ENCODE data around the gene MROH2A.

MROH2A gene

DNA sequence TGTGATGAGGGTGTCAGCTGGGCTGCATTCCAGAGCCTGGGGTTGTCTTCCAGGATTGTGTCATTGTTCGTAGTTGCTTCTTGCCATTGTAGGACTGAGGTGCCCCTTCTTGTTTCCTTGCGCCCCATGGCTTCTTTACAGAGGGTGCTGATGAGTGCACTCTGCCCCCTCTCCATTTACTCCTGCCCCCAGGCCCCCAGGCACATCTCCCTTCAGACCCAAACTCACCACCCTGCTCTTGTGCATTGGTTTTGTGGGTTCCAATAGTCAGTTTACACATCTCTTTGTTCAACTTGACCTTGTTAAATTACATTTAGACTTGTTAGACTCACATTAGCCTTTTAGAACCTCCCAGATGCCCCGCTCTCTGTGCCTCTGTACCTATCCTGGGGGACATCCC, 43.1 kb downstream of the MROH2A start:
- TF ChIP-seq, protein P1, sequence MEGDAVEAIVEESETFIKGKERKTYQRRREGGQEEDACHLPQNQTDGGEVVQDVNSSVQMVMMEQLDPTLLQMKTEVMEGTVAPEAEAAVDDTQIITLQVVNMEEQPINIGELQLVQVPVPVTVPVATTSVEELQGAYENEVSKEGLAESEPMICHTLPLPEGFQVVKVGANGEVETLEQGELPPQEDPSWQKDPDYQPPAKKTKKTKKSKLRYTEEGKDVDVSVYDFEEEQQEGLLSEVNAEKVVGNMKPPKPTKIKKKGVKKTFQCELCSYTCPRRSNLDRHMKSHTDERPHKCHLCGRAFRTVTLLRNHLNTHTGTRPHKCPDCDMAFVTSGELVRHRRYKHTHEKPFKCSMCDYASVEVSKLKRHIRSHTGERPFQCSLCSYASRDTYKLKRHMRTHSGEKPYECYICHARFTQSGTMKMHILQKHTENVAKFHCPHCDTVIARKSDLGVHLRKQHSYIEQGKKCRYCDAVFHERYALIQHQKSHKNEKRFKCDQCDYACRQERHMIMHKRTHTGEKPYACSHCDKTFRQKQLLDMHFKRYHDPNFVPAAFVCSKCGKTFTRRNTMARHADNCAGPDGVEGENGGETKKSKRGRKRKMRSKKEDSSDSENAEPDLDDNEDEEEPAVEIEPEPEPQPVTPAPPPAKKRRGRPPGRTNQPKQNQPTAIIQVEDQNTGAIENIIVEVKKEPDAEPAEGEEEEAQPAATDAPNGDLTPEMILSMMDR (IDR thresholded peaks at IDR 0.05; ENCODE audit: low read depth, low read length): no peak
- TF ChIP-seq EZH2phosphoT487 (IDR thresholded peaks at IDR 0.05; ENCODE audit: low read depth): no peak
- Histone ChIP-seq H3K27ac (ENCODE audit: low read length) (no peak overlapping the region), H3K9me3 (ENCODE audit: insufficient read depth, low read length) (no peaks in the 10 kb centered on the region)

DNA sequence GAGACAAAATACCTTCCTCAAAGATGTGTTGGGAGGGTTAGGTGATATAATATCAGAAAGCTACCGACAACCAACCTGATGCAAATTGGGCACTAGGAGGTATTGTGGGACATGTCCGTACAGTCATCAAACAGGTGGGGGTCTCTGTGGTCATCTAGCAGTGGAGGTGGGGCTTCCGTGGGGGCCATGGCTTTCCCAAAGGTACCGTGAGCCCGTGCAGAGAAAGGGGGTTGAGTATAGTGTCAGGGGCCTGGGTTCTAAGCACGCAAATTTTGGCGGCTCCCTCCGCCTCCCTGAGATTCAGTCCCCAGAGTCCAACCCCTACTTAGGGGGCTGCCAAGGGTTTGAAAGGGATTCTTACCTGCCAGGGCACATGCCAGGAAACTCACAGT, 43.6 kb downstream of the MROH2A start:
- Histone ChIP-seq H3K4me3 (ENCODE audit: low read length) (no peak overlapping the region), H3K27ac (ENCODE audit: low read length) (no peak overlapping the region), H3K79me2 (ENCODE audit: low read length) (no peaks in the 10 kb centered on the region), H3K36me3 (replicated peaks; ENCODE audit: low read depth, low read length) (no peaks in the 10 kb centered on the region), H3K9ac (ENCODE audit: low read length) (no peak overlapping the region), H3K4me2 (ENCODE audit: low read length) (no peak overlapping the region), H2AFZ (ENCODE audit: low read depth, low read length) (no peak overlapping the region), H3K4me1 (ENCODE audit: low read length) (no peaks in the 10 kb centered on the region), H3K9me3 (ENCODE audit: insufficient read depth, low read length) (no peaks in the 10 kb centered on the region), H3K27me3 (ENCODE audit: low read depth, low read length) (no peaks in the 10 kb centered on the region), H4K20me1 (ENCODE audit: insufficient read depth, low read length) (no peaks in the 10 kb centered on the region)
- TF ChIP-seq, protein P1 (IDR thresholded peaks at IDR 0.05; ENCODE audit: low read depth, low read length): no peak
- TF ChIP-seq EZH2phosphoT487 (IDR thresholded peaks at IDR 0.05; ENCODE audit: low read depth): no peak

More for the DNA sequence above, 43.1 kb downstream of the MROH2A start:
- no peak overlapping the region for H3K9ac ChIP-seq (ENCODE audit: low read length)
- H3K79me2 ChIP-seq (ENCODE audit: low read length): no peaks in the 10 kb centered on the region
- no peak overlapping the region for H2AFZ ChIP-seq (ENCODE audit: low read depth, low read length)
- no peak overlapping the region for H3K4me3 ChIP-seq (ENCODE audit: low read length)
- H3K27me3 ChIP-seq (ENCODE audit: low read depth, low read length): no peaks in the 10 kb centered on the region
- H4K20me1 ChIP-seq (ENCODE audit: insufficient read depth, low read length): no peaks in the 10 kb centered on the region
- no peaks in the 10 kb centered on the region for H3K36me3 ChIP-seq (replicated peaks; ENCODE audit: low read depth, low read length)
- no peaks in the 10 kb centered on the region for H3K4me1 ChIP-seq (ENCODE audit: low read length)
- H3K4me2 ChIP-seq (ENCODE audit: low read length): no peak overlapping the region

DNA sequence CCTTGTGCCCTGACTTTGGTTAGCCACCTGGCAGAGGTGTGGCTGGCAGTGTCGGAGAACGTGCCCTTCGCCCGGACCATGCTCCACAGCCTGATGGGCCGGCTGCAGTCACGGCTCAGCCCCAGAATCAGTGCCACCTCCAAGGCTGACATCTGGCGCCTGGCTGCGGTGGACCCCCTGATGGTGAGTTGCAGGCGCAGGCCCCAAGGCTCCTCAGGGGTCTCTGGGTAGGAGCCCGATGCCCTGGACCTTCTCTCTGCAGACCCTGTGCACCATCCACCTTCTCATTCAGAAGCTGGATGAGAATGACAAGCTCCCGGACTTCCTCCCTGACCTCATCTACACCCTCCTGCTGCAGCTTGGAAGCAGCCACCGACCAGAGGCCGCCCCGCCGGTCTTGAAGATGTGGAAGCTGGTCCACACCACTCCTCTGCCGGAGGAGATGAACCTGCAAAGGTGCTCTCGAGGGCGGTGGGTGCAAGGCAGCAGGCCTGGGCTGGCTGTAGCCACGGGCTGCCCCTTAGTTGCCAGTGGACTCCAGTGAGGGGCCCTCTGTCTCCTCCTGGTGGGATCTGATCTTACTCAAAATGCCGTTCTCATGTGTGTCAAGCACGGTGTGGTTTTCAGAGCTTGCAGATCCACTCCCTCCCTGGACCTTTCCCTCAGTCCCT, 44.1 kb downstream of the MROH2A start:
- H4K20me1 ChIP-seq (ENCODE audit: insufficient read depth, low read length): no peaks in the 10 kb centered on the region
- no peak overlapping the region for H3K27ac ChIP-seq (ENCODE audit: low read length)
- no peaks in the 10 kb centered on the region for H3K27me3 ChIP-seq (ENCODE audit: low read depth, low read length)
- H3K4me2 ChIP-seq (ENCODE audit: low read length): no peak overlapping the region
- no peaks in the 10 kb centered on the region for H3K36me3 ChIP-seq (replicated peaks; ENCODE audit: low read depth, low read length)
- H3K4me1 ChIP-seq (ENCODE audit: low read length): no peaks in the 10 kb centered on the region
- H3K9me3 ChIP-seq (ENCODE audit: insufficient read depth, low read length): no peaks in the 10 kb centered on the region
- H3K79me2 ChIP-seq (ENCODE audit: low read length): no peaks in the 10 kb centered on the region
- no peak overlapping the region for H3K9ac ChIP-seq (ENCODE audit: low read length)
- no peak overlapping the region for H3K4me3 ChIP-seq (ENCODE audit: low read length)
- no peak for TF ChIP-seq EZH2phosphoT487 (IDR thresholded peaks at IDR 0.05; ENCODE audit: low read depth)
- TF ChIP-seq, protein P1 (IDR thresholded peaks at IDR 0.05; ENCODE audit: low read depth, low read length): no peak
- no peak overlapping the region for H2AFZ ChIP-seq (ENCODE audit: low read depth, low read length)

DNA sequence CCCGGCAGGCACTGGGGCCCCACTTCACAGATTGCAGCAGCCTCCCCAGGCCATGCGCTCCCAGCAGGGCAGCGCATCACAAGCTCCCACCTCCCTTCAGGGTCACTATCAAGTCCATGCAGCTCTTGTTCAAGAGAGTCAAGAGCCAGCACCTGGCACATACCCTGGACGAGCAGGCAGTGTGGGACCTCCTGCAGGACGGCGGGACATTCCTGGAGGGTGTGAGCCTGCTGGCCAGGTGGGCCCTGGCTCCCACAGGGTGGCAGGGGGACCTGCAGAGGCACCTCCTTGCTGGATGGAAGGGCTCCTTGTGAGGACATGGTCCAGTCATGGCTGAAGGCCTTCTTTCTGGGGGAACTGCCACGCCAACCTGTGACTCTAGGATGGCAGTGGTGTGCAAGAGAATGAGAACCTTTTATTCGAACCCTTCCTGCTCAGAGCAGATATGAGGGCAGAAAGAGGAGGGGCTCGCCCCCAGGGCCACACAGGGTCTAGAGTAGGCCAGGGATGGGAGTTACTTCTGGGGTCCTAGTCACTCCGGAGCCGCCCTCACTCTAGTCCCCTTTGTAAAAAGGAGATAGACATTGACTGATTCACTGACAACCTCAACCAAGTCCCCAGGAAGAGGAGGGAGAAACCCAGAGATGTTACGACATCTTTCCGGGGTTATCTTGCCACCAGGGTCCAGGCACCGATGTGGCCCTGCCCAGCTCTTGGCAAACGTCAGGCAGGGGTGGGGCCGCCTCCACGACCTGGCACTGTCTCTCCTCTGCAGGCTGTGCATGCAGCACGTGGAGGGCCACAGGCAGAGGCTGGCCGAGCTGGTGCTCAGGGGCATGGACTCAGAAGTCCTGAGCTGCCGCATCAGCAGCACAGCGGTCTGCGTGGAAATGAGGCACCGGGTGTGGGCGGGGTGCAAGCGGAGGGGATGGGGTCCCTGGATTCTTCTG, 44.9 kb downstream of the MROH2A start:
- Histone ChIP-seq H3K9me3 (ENCODE audit: insufficient read depth, low read length) (no peaks in the 10 kb centered on the region), H3K4me3 (ENCODE audit: low read length) (no peak overlapping the region), H3K4me2 (ENCODE audit: low read length) (no peak overlapping the region), H3K4me1 (ENCODE audit: low read length) (no peaks in the 10 kb centered on the region), H3K79me2 (ENCODE audit: low read length) (no peaks in the 10 kb centered on the region), H2AFZ (ENCODE audit: low read depth, low read length) (no peak overlapping the region), H3K36me3 (replicated peaks; ENCODE audit: low read depth, low read length) (no peaks in the 10 kb centered on the region), H3K27me3 (ENCODE audit: low read depth, low read length) (no peaks in the 10 kb centered on the region), H3K9ac (ENCODE audit: low read length) (no peak overlapping the region), H4K20me1 (ENCODE audit: insufficient read depth, low read length) (no peaks in the 10 kb centered on the region), H3K27ac (ENCODE audit: low read length) (no peak overlapping the region)
- TF ChIP-seq, protein P1 (IDR thresholded peaks at IDR 0.05; ENCODE audit: low read depth, low read length): no peak
- TF ChIP-seq EZH2phosphoT487 (IDR thresholded peaks at IDR 0.05; ENCODE audit: low read depth): no peak
